ENCODE data around the gene GPRIN3. TPM values are rescaled to one million over a fixed set of nuclear protein-coding genes. Genes with fewer than 3 reads are reported as not detected.

GPRIN3 gene
- total RNA-seq, 2 donors from 2014 or later: 2.1 to 2.3 TPM

DNA sequence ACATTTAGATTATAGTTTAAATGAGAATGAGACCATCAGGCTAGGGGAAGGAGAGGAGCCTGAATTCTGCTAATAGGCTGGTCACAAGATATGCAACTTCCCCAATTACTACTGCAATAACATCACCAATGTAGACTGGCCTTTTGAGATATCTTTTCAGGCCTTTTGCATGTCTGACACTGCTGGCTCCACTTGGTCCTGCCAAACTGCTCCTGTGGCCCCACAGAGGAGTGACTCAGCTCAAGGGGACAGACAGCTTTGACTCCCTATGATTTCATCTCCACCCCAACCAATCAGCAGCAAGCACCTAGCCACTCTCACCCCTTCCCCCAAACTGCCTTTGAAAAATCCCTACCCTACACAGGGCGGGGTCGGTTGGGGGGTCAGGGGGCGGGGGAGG is 22.8 kb downstream of the GPRIN3 start:
- WGBS, 2 experiments (ENCODE audit: insufficient coverage in 1 of 2, insufficient read length in 1 of 2): 90% methylated on average over 3 of the region's 3 CpGs; no CpG with 5 or more reads in 1 of the 2 experiments
- H3K9ac ChIP-seq (ENCODE audit: extremely low read depth, low read length, poor library complexity, severe bottlenecking): no peak overlapping the region
- Mint-ChIP-seq H3K9me3 (no peaks in the 10 kb centered on the region), H3K36me3 (ENCODE audit: low read depth) (no peaks in the 10 kb centered on the region), H3K4me1 (peaks cover 2% of the 10 kb centered on the region), H3K4me3 (no peak overlapping the region), H3K27me3 (ENCODE audit: insufficient read depth) (no peaks in the 10 kb centered on the region), H3K27ac (no peak overlapping the region)
- DNase-seq: no peak
- TF ChIP-seq, protein P1, sequence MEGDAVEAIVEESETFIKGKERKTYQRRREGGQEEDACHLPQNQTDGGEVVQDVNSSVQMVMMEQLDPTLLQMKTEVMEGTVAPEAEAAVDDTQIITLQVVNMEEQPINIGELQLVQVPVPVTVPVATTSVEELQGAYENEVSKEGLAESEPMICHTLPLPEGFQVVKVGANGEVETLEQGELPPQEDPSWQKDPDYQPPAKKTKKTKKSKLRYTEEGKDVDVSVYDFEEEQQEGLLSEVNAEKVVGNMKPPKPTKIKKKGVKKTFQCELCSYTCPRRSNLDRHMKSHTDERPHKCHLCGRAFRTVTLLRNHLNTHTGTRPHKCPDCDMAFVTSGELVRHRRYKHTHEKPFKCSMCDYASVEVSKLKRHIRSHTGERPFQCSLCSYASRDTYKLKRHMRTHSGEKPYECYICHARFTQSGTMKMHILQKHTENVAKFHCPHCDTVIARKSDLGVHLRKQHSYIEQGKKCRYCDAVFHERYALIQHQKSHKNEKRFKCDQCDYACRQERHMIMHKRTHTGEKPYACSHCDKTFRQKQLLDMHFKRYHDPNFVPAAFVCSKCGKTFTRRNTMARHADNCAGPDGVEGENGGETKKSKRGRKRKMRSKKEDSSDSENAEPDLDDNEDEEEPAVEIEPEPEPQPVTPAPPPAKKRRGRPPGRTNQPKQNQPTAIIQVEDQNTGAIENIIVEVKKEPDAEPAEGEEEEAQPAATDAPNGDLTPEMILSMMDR (conservative IDR thresholded peaks at IDR 0.05): no peak
- no peak overlapping the region for H3K27ac ChIP-seq (ENCODE audit: low read depth, low read length)
- no peaks in the 10 kb centered on the region for H3K27me3 ChIP-seq (ENCODE audit: control insufficient read depth, insufficient read depth, low read length, poor library complexity, severe bottlenecking)
- no peaks in the 10 kb centered on the region for H3K36me3 ChIP-seq (ENCODE audit: control insufficient read depth, insufficient read depth, low read length)
- H3K4me3 ChIP-seq (ENCODE audit: low read length): no peak overlapping the region
- no peaks in the 10 kb centered on the region for H3K4me1 ChIP-seq (ENCODE audit: control insufficient read depth, insufficient read depth, low read length)
- H3K9me3 ChIP-seq (ENCODE audit: control insufficient read depth, low read length): no peaks in the 10 kb centered on the region

DNA sequence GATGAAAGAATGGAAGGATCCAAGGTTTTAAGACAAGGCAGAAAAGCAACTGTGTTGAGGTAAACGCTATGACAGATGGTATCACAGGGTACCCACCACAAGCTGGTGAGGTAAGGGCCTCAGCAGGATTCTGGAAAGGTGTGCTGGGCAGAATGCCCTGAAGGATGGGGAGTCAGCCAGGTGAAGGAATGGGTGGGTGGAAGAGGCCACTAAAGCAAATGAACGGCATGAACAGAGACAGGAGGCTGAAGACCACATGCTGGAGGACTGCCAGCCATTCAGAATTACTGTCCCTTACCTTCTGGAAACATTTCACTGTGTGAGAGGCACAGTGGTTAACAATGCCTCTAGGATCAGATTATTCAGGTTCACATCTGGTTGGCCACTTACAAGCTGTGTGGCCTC is 23.6 kb downstream of the GPRIN3 start:
- Histone ChIP-seq H3K9me3 (ENCODE audit: control insufficient read depth, low read length) (no peaks in the 10 kb centered on the region), H3K36me3 (ENCODE audit: control insufficient read depth, insufficient read depth, low read length) (no peaks in the 10 kb centered on the region), H3K4me3 (ENCODE audit: low read length) (no peak overlapping the region), H3K4me1 (ENCODE audit: control insufficient read depth, insufficient read depth, low read length) (no peaks in the 10 kb centered on the region), H3K27ac (ENCODE audit: low read depth, low read length) (no peak overlapping the region), H3K9ac (ENCODE audit: extremely low read depth, low read length, poor library complexity, severe bottlenecking) (no peak overlapping the region), H3K27me3 (ENCODE audit: control insufficient read depth, insufficient read depth, low read length, poor library complexity, severe bottlenecking) (no peaks in the 10 kb centered on the region)
- no peaks in the 10 kb centered on the region for H3K9me3 Mint-ChIP-seq
- TF ChIP-seq, protein P1 (conservative IDR thresholded peaks at IDR 0.05): no peak
- H3K4me1 Mint-ChIP-seq: peaks cover 2% of the 10 kb centered on the region
- no peak overlapping the region for H3K4me3 Mint-ChIP-seq
- H3K36me3 Mint-ChIP-seq (ENCODE audit: low read depth): no peaks in the 10 kb centered on the region
- WGBS, 2 experiments (ENCODE audit: insufficient coverage in 1 of 2, insufficient read length in 1 of 2): 86 to 100% methylated on average over 1 to 2 of the region's 2 CpGs
- no peak for DNase-seq
- no peaks in the 10 kb centered on the region for H3K27me3 Mint-ChIP-seq (ENCODE audit: insufficient read depth)
- no peak overlapping the region for H3K27ac Mint-ChIP-seq

DNA sequence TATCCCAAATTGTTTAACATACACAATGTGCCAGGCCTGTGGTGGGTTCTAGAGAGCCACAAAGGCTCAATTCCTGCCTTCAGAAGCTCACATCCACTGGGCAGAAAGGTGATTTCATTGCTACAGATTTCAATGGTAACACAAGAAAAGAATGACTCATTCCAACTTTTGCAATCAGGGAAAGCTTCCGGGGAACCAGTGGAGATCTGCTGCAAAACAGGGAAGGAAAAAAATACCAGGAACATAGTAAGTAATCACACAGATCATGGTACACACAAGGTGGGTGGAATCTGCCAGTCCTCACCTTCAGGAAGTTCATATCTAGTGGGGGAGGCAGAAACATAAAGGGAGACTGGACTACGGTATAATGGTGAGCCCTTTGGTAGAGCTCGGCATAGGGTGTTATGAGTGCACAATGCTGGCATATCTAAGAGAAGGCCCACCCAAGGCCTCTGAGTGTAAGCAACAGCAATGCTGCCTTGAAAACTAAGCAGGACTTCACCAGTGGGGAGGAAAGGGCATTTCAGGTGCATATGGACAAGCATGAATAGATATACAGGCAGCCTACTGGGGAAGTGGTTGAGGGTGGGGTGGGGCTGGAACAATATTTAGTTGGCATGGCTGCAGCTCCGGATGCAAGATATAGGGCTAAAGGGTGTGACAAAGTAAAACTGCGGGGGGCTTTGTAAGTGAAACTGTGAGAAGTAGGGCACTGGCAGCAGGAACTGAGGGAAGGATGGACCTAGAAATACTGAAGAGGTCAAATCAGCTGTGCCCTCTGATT is 24.2 kb downstream of the GPRIN3 start:
- no peaks in the 10 kb centered on the region for H3K36me3 Mint-ChIP-seq (ENCODE audit: low read depth)
- 94 to 97% methylated on average over 5 of the region's 5 CpGs for WGBS, 2 experiments (ENCODE audit: insufficient coverage in 1 of 2, insufficient read length in 1 of 2)
- H3K9me3 Mint-ChIP-seq: no peaks in the 10 kb centered on the region
- Histone ChIP-seq H3K27me3 (ENCODE audit: control insufficient read depth, insufficient read depth, low read length, poor library complexity, severe bottlenecking) (no peaks in the 10 kb centered on the region), H3K27ac (ENCODE audit: low read depth, low read length) (no peak overlapping the region), H3K4me3 (ENCODE audit: low read length) (no peak overlapping the region), H3K9me3 (ENCODE audit: control insufficient read depth, low read length) (no peaks in the 10 kb centered on the region), H3K9ac (ENCODE audit: extremely low read depth, low read length, poor library complexity, severe bottlenecking) (no peak overlapping the region), H3K36me3 (ENCODE audit: control insufficient read depth, insufficient read depth, low read length) (no peaks in the 10 kb centered on the region), H3K4me1 (ENCODE audit: control insufficient read depth, insufficient read depth, low read length) (no peaks in the 10 kb centered on the region)
- no peak overlapping the region for H3K4me3 Mint-ChIP-seq
- H3K27ac Mint-ChIP-seq: peak overlapping the region; percentile 19
- TF ChIP-seq, protein P1 (conservative IDR thresholded peaks at IDR 0.05): no peak
- H3K27me3 Mint-ChIP-seq (ENCODE audit: insufficient read depth): no peaks in the 10 kb centered on the region
- peaks cover 2% of the 10 kb centered on the region for H3K4me1 Mint-ChIP-seq
- DNase-seq: no peak
